ENCODE data around the gene BMERB1. TPM values are rescaled to one million over a fixed set of nuclear protein-coding genes. Genes with fewer than 3 reads are reported as not detected.

The BMERB1 gene
- total RNA-seq, 1 donor from 2014 or later, result 47.9 TPM

DNA sequence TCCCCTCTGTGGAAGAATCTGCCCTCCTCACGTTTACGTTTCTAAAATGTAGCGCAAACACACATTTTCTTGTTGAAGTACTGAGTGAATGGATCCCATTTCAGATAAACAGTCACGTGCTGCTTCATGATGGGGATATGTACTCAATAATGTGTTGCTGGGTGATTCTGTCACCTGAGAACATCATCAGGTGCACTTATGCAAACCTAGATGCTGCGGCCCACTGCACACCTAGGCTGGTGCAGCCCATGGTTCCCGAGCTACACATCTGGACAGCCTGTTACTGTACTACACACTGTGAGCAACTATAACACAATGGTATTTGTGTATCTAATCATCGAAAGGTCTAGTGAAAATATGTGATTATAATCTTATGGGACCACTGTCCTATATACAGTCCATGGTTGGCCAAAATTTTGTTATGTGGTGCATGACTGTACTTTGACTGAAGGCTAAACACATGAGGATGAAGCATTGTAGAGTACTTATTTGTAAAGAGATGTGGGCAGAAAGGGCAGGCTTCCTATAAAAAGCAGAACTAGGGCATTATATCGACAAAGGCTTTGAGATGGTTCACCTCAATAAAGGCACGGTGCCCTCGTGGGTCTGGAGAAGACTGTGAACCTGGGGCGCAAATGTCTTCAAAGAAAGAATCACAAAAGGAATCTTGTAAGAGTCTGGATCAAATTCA lies 182.2 kb downstream of the BMERB1 start:
- DNase-seq (ENCODE audit: extremely low spot score, unreplicated experiment), result no peak
- TF ChIP-seq, protein P1, sequence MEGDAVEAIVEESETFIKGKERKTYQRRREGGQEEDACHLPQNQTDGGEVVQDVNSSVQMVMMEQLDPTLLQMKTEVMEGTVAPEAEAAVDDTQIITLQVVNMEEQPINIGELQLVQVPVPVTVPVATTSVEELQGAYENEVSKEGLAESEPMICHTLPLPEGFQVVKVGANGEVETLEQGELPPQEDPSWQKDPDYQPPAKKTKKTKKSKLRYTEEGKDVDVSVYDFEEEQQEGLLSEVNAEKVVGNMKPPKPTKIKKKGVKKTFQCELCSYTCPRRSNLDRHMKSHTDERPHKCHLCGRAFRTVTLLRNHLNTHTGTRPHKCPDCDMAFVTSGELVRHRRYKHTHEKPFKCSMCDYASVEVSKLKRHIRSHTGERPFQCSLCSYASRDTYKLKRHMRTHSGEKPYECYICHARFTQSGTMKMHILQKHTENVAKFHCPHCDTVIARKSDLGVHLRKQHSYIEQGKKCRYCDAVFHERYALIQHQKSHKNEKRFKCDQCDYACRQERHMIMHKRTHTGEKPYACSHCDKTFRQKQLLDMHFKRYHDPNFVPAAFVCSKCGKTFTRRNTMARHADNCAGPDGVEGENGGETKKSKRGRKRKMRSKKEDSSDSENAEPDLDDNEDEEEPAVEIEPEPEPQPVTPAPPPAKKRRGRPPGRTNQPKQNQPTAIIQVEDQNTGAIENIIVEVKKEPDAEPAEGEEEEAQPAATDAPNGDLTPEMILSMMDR (IDR thresholded peaks at IDR 0.05), result no peak
- no peaks in the 10 kb centered on the region for H3K9me3 Mint-ChIP-seq (ENCODE audit: unreplicated experiment)
- no peak overlapping the region for H3K27ac Mint-ChIP-seq (ENCODE audit: unreplicated experiment)
- no peak overlapping the region for H3K4me3 Mint-ChIP-seq (ENCODE audit: unreplicated experiment)
- H3K4me1 Mint-ChIP-seq (ENCODE audit: unreplicated experiment), result no peaks in the 10 kb centered on the region
- H3K36me3 Mint-ChIP-seq (ENCODE audit: unreplicated experiment), result peaks cover 65% of the 10 kb centered on the region
- no peaks in the 10 kb centered on the region for H3K27me3 Mint-ChIP-seq (ENCODE audit: unreplicated experiment)

DNA sequence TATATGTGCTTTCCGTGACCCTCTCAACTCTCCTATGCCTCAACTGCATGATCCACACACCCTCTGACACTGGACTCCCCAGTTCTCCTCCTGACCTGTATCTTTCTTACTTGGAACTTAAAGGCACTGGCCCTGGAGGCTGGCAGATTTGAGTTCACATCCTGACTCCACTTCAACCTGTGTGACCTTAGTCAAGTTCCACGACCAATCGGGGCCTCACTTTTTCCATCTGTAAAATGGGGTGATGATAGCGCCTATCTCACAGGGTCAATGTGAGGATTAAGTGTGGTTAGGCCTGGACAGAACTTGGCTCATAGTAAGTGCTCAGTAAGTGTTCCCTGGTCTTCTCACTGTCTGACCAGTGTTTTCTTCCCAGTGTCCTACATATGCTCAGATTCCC lies 183.5 kb downstream of the BMERB1 start:
- Mint-ChIP-seq H3K36me3 (ENCODE audit: unreplicated experiment) (peaks cover 69% of the 10 kb centered on the region), H3K27me3 (ENCODE audit: unreplicated experiment) (no peaks in the 10 kb centered on the region)

DNA sequence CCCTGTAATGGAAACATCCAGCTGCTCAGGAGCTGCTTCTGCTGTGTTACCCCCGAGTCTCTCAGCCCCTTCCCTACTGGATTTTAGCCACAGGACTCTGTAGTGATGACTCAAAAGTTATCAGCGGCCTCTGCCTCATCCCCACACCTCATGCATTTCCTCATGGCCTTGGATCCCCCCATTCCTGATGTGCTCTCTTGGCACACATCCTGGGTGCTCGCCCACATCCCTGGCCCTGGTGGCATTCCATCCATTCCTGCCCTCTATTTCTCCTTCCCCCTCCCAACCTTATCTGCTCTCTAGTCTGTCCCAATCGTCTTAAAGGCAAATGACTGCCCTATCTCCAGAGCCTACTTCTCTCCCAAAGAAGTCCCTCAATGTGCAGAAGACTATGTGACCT lies 184.0 kb downstream of the BMERB1 start:
- H3K27me3 Mint-ChIP-seq (ENCODE audit: unreplicated experiment), result no peaks in the 10 kb centered on the region
- no peaks in the 10 kb centered on the region for H3K4me1 Mint-ChIP-seq (ENCODE audit: unreplicated experiment)
- no peak for DNase-seq (ENCODE audit: extremely low spot score, unreplicated experiment)
- H3K36me3 Mint-ChIP-seq (ENCODE audit: unreplicated experiment), result peaks cover 66% of the 10 kb centered on the region
- no peak overlapping the region for H3K4me3 Mint-ChIP-seq (ENCODE audit: unreplicated experiment)
- TF ChIP-seq, protein P1 (IDR thresholded peaks at IDR 0.05), result no peak
- H3K27ac Mint-ChIP-seq (ENCODE audit: unreplicated experiment), result no peak overlapping the region
- no peaks in the 10 kb centered on the region for H3K9me3 Mint-ChIP-seq (ENCODE audit: unreplicated experiment)

More for the DNA sequence above, 183.5 kb downstream of the BMERB1 start:
- TF ChIP-seq, protein P1 (IDR thresholded peaks at IDR 0.05), result no peak
- Mint-ChIP-seq H3K4me1 (ENCODE audit: unreplicated experiment) (no peaks in the 10 kb centered on the region), H3K4me3 (ENCODE audit: unreplicated experiment) (no peak overlapping the region), H3K9me3 (ENCODE audit: unreplicated experiment) (no peaks in the 10 kb centered on the region), H3K27ac (ENCODE audit: unreplicated experiment) (no peak overlapping the region)
- no peak for DNase-seq (ENCODE audit: extremely low spot score, unreplicated experiment)

DNA sequence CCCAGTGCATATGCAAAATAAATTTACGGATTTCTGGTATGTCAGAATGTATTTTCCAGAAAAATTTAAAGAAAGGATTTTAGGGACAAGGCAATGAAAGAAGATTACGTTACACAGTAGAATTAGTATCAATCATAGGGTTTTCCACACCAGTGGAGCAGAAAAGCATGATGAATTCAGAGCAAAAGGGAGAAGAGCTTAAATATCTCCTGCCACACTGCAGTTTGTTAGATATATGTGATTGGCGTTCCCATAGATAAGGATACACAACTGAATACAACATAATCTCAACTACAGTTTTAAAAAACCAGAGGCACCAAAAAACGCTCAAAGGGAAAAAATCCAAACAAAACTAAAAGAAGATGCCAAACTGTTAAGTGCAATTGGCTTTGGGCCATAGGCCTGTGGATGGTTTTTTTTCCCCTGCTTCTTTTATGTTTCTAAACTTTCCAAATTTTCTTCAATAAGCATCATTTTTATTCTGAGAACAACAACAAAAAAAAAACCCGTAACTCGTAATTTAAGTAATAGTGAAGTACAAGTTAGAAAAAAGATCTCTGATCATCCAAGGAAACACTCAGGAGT lies 186.3 kb downstream of the BMERB1 start:
- peaks cover 76% of the 10 kb centered on the region for H3K36me3 Mint-ChIP-seq (ENCODE audit: unreplicated experiment)
- TF ChIP-seq, protein P1 (IDR thresholded peaks at IDR 0.05), result no peak
- H3K27ac Mint-ChIP-seq (ENCODE audit: unreplicated experiment), result no peak overlapping the region
- no peak for DNase-seq (ENCODE audit: extremely low spot score, unreplicated experiment)
- H3K4me3 Mint-ChIP-seq (ENCODE audit: unreplicated experiment), result no peak overlapping the region
- no peaks in the 10 kb centered on the region for H3K4me1 Mint-ChIP-seq (ENCODE audit: unreplicated experiment)
- no peaks in the 10 kb centered on the region for H3K9me3 Mint-ChIP-seq (ENCODE audit: unreplicated experiment)
- no peaks in the 10 kb centered on the region for H3K27me3 Mint-ChIP-seq (ENCODE audit: unreplicated experiment)

DNA sequence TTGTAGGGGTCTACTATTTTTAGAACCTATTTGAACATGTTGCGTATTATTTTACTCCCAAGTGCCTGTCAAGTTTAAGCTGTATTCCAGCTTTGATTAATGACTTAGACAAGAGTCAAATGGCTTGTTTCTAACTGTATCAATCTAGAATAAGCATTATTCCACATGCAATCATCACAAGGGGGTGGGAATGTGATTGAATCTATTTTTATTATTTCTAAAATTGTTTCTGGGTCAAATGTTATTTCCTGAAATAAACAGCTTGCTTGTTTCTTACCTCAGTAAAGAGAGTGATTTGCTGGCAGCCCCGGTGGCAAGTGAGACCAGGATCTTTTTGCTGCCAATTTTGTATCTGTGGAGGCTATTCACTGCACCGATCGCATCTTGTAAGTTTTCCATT lies 187.1 kb downstream of the BMERB1 start:
- Mint-ChIP-seq H3K9me3 (ENCODE audit: unreplicated experiment) (no peaks in the 10 kb centered on the region), H3K4me1 (ENCODE audit: unreplicated experiment) (no peaks in the 10 kb centered on the region), H3K4me3 (ENCODE audit: unreplicated experiment) (no peak overlapping the region), H3K27me3 (ENCODE audit: unreplicated experiment) (no peaks in the 10 kb centered on the region), H3K36me3 (ENCODE audit: unreplicated experiment) (peaks cover 74% of the 10 kb centered on the region), H3K27ac (ENCODE audit: unreplicated experiment) (no peak overlapping the region)
- DNase-seq (ENCODE audit: extremely low spot score, unreplicated experiment), result no peak
- TF ChIP-seq, protein P1 (IDR thresholded peaks at IDR 0.05), result no peak
